Activated CD4-positive, CD25-positive, alpha-beta regulatory T cell treated with anti-CD3 and anti-CD28 coated beads, Interleukin-2, amount 50 U/mL, for 24 hours (primary cell): Measurements from ENCODE around the gene BPIFB2.

Experiments
- ATAC-seq, 2 donors: fragments of 150-1000 bp; cut with Tn5 transposase; one replicate each; pipeline ENCODE4 v1.10.0; 2021; ENCODE audit warnings: mild to moderate bottlenecking in 1 of 2, moderate library complexity in 1 of 2

Gene BPIFB2

DNA sequence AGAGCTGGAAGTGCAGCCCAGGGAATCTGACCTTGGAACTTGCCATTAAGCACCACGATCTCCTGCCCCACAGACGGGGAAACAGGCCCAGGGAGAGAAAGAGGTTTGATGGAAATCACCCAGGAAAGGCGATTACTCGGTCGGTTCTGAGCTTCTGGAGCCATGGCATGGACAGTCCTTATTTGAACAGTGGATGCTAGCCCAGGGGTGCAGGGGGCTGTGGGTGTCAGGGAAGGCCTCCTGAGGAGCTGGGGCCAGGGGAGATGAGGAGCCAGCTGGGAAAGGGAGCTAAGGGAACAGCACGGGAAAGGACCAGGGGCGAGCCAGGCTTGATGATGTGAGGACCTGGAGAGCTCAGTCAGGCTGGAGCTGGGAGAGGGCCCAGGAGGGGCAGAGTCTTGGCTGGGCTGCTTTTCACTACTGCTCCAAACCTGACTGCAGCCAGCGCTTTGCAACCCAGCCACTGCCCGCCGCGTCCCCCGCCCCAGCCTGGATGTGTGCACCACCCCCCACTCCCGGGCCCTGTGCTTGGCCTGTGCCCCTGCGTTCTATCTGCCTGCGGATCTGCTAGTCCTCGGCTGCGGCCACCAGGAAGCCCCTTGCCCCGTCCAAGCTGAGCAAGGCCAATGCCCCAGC is 21.1 kb upstream of the BPIFB2 start:
- no peak for ATAC-seq

DNA sequence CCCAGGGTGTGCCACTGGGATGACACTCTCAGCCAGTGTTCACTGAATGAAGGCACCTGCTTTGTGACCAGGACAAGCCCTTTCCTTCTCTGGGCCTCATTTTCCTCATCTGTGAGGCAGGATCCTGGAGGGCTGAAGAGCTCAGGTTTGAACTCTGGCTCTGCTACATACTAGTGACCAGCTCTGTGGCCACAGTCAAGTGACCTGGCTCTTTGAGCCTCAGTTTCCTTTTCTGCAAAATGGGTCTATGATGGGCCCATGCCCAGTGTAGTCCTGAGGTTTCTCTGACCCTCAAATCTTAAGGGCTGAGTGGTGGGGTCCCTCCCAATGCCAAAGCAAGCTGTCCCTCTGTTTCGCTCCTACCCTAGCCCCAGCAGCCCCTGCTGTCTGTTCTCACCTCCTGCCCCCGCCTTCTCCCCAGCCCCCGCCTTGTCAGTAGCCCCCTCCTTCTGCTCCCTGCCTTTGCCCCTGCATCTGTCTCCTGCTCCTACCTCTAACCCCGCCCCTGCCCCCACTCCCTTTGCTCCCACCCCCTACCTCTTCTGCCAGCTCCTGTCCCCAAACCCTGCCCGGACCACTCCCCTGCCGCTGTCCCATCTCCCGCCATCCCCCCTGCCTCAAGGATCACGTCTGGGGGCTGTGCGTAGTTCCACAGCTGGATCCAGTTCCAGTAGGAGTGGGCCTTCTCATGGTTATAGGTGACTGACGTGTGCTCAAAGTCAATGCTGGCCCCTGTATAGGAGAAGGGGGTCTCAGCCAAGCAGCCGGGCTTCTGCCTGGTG is 20.3 kb upstream of the BPIFB2 start:
- no peak for ATAC-seq

DNA sequence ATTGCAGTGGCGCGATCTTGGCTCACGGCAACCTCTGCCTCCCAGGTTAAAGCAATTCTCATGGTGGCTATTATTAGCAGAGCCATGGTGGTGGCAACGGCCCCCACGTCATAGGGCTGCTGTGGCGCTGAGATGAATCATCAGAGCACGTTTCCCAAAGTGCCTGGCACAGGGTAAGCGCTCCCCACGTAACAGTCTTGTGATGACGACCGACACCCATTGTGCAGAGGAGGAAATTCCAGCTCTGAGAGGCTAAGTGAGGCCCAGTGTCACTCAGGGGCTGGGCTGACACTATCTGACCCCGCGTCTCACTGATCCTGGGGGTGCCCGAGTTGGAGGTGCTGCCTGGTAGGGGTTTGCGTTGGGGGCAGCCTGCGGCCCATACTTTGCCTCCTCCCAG is 19.5 kb upstream of the BPIFB2 start:
- ATAC-seq: peak in 1 of 2 donors; percentile 43

DNA sequence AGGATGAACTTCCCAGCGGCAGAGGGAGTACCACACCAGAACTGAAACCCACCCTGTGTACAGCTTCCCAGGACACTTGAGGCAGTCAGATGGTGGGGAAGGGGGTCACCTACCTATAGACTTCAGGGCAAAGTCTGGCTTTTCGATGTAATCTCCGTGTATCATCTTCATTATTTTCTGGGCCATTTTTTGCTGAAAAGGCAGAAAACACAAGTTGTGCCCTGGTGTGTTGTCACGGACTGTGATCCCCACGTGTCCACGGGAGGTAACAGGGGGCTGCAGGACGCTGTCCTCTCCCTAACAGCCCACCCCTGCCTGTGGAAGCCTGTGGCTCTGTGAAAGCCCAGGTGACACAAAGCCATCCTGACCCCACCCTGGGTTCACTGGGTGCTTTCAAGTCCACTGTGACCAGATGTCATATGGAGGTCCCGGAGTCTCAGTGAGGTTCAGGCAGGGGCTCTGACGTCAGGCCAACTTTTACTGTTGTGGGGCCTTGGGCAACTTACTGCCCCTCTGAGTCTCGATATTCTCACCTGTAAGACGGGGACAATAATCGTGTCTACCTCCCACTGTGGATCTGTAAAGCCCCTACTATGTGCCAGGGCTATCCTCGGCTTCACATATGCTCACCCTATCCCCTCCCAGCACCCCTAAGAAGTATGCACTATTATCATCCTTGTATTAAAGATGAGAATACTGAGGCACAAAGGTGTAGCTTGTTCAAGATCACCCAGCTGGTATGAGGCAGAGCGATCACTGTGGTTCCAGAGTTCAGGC is 17.8 kb upstream of the BPIFB2 start:
- no peak for ATAC-seq

DNA sequence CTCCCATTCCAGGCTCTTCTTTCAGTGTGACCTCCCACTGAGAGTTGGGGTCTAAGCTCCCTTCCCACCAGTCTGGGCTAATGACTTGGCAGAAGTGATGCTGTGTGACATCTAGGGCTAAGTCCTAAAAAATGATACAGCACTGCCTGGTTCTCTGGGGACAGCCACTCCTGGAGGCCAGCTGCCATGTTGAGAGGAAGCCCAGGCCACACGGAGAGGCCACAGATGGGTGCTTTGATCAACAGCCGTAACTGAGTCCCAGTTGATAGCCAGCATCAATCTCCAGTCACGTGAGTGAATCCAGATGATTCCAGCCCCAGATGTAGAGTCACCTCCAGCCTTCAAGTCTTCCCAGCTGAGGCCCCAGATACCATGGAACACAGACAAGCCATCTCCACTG is 17.1 kb upstream of the BPIFB2 start:
- no peak for ATAC-seq

DNA sequence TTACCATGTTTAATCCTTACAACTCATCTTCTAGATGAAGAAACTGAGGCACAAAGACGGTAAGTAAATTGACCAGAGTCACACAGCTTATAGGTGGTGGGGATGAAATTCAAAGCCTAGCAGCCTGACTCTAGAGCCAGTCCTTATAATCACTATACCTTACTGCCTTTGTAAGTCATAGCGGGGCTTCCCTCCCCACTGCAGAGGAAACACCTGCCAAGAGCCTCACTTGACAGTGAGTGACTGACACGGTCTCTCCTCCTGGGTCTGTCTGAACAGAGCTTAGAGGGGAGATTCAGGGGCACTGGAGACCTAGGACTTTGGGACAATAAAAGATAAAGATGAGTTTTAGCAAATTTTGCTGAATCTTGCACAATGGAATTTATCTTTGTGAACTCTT is 16.1 kb upstream of the BPIFB2 start:
- ATAC-seq: no peak

DNA sequence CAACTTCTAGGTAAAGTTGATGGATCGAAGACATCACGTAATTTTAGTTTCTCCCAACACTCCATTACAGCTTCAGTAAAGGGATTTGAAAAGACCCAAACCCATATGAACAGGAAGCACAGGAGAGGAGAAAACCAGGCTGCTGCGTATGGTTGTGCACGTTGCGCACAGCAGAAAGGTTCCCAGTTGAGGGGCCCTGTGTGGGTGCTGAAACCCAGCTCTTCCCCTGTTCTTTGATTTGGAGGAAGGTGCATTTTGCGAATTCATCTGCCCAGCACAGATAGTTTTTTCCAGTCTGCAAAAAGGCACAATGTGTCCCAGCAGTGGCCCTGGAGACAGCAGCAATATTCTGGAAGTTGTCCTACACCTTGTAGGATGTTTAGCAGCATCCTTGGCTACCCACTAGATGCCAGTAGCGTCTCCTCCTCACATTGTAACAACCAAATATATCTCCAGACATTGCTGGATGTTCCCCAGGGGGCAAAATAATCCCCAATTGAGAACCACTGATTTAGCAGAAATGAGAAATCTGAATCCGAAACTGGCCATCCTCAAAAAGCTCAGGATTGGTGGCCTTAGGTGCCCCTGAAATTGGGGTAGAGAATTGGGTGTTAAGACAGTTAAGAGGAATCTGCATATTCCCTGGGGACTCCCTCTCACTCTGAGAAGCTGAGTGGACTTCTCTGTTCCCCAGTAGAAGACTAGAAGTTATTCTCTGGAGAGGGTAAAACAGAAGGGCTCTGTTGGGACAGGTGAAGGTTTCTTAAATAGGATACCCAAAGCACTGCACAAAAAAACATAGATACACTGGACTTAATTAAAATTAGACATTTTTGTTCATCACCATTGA is 15.5 kb upstream of the BPIFB2 start:
- ATAC-seq: no peak

DNA sequence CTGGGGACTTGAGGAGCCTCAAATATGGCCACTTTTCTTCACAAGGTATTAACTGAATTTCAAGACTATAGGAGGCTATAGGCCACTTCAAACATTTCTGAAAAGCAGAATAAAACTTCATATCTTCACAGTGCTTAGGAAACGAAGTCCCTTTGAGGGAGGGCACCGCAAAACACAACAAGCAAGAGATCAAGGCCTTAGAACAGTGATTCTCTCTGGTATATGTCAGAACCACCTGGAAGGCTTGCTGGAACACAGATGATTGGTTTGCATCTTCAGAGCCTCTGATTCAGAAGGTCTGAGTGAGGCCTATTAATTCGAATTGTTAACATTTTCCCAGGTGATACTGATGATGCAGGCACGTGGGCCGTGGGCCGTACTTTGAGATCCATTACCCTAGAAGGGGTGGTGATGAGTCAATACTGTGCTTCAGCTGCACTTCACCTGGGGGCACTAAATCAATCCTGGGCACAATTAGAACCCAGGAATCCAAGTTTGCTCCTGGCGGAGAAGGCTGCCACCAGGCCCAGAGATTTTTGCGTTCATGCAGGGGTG is 13.9 kb upstream of the BPIFB2 start:
- ATAC-seq: peak in 1 of 2 donors; percentile 41

DNA sequence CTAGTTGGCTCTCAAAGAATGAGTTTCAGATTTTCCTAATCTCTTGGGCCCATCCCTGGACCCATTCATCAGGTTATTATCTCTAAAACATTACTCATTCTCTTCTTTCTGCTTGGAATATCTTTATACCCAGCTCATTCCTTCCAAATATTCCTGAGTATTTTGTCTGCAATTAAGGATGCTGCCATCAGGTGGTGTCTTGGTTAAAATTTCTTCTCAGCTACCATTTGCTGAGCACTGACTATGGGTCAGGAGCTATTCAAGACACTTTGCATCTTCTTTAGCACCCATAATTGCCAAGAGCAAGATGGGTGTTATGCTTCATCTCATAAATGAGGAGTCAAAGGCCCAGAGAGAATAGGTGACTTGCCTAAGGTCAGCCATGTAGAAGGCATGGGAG is 11.7 kb upstream of the BPIFB2 start:
- no peak for ATAC-seq

DNA sequence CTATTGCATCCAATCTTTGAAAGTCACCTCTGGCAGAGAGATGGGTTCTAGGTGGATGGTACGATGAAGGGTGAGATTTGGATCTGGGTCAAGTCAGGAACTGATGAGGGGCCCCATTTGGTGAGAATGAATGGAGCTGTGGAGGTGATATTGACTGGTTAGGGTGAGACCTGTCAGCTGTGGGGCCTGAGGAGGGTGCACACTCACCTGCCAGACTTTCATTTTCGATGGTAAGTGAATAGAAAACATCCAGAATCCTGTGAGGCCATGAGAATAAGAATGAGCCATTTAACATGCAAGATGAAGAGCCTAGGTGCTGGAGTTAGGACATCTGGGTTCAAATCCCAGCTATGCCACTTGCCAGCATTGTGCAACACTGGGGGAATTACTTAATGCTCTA is 10.1 kb upstream of the BPIFB2 start:
- peak; percentile 46 to 53 for ATAC-seq

DNA sequence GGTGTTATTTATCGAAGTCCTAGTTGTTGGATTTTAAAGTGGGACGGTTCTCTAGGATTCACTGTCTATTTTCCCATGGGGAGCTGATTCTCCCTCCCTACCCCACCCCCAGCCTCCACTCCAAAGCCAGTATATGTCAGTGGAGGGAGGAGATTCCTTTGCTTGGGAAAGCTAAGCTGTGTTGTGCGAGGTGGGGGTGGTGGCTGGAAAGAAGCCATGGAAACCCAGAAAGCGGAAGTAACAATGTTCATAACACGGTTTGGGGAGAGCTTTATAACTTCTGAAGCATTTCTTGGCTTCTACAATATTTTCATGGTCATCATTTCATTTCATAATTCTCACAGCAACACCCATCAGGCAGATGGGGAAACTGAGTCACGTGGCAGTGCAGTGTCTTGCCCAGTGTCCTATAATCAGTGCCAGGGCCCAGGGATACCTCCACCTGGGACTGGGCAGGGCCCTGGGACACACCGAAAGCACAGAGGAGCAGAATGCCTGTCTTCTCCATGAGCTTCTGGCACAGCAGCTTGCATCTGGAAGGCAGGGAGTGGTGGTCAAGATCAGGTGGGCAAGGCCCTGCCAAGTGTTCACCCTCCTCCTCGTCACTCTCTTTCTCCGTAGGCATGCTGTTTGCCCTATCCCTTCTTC is 7.8 kb upstream of the BPIFB2 start:
- ATAC-seq: no peak

DNA sequence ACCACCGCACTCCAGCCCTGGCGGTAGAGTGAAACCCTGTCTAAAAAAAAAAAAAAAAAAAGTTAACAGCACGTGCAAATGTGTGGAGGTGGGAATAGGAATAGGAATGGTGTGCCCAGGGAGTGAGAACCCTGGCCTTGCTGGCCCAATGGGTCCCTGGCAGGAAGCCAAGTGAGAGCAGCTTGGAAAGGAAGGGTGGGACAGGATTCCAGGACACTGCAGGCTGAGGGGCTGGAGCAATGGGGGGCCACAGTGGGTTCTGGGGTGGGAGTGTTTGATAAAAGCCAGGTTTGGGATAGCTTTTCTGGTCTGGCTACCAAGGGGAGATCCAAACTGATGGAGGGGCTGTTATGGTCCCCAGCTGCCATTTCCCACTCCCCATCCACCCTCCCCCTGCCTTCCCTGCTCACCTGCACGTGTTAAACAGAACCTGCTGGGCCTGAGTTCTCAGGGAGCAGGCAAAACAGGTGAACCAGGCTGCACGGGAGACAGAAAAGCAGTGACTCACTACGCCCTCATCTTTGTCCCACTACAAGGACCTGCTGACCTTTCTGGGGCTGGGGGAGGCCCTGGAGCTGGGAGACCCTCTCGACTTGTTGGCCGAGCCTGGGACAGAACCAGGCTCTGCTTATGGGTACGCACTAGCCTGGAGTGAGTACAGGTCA is 6.6 kb upstream of the BPIFB2 start:
- no peak for ATAC-seq

DNA sequence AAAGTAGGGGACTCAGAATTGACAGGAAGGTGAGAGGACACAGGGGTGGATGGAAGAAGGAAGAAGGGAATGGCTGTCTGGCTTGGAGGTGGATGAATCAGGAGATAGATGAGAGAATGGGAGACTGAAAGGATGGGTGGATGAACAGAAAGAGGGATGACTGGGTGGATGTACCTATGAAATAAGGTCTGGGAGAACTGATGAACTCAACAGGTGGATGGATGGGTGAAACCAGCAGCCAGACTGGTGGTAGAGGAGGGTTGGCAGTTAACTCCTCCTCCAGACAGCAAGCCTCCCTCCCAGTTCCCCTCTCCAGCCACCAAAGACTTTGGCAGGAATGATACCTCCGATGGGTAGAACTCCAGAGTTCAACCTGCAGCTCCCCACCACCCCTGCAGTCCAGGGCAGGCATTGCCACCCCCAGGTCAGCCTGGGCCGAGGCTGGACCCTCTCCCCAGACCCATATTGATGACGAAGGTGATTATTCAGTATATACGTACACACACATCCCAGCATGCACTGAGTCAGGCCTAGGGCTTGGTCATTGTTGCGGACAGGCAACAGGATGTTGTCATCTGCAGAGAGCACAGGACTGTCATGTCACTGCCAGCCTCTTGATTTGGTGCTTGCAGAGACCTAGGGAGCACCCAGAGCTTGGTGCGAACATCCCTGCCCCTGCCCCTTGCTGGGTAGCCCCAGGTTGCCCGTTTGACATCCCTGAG is 5.3 kb upstream of the BPIFB2 start:
- no peak for ATAC-seq

DNA sequence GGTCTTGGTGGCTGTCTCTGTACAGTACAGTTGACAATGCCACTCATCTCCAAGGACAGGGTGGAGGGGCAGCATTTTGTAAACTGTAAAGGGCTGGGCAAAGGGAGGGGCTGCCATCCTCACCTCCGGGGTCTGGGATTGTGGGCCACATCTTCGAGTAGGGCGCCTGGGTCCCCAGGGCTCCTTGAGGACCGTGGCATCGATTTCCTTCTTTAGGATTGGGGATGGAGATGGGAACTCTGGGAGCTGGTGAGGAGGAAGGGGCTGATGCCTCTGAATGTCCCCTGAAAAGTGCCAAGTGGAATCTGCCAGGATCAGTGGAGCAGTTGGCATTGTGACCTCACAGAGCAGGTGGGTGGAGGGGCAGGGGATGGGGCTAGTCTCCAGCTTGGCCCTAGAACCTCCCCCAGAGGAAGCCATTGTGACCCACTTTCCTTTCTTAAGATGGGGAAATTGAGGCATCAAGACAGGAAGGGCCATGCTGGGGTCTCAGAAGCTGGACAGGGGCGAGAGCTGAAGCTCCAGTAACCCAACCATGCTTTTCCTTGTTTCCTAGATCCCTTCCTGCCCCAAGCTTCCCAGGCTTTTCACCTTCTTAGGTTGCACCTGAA is 3.3 kb upstream of the BPIFB2 start, which contains the start of gene SUN5:
Gene SUN5 (minus strand): TSS at position 293 of the 611 bp plus-strand sequence. CDS start 93 bp downstream, at position 200.
- no peak for ATAC-seq

DNA sequence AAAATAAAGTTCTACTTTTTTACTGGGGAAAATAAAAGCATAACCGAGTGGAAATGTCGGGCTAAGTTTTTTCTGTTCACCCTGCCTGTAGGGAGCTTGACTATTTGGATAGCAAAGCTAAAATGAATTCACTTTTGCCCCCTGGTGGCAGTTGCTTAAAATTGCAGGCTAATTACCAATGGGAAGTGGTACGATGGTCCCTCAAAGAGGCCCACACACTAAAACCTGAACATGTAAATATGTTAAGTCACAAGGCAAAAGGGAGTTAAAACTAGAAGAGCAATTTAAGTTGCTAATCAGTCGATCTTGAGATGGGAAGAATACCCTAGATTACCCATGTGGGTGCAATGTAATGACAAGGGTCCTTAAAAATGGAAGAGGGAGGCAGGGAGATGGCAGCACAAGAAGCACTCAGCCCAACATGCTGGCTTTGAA is 2.4 kb upstream of the BPIFB2 start:
- ATAC-seq: no peak

DNA sequence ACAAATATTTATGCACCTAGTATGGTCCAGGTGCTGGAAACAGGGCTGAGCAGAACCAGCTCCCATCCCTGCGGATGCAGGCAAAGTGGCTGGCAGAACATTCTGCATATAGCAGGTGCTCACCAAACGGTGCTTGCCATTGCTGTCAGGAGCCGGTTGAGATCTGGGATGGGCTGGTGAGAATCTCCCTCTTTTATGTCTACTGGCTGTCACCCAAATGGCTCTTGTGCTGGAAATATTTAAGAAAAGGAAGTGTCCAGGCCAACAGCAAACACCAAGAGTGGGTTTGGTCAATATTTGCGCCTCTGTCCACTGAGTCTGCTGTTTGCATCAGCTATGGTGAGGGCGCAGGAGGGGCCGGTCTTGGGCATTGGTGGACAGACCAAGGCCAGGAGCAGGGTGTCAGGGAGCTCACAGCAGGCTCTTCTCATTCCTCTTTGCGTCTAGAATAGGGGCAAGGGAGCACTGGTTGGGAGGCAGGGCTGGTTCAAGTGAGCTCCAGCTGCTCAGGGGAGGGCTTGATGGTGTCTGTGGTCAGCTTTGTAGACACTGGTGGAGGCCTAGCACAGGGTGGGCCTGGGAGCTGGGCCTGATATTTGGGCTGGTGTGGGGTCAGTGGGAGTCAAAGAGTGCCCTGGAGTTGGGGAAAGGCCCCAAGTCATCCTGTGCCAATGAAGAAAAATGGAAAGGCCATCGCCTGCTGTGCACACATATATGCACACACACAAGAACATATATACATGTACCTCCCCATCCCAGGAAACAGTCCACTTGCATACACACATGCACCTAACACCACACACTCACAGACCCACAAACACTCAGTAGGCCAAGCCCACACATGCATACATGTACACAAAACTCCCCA is 1.4 kb upstream of the BPIFB2 start:
- ATAC-seq: no peak

DNA sequence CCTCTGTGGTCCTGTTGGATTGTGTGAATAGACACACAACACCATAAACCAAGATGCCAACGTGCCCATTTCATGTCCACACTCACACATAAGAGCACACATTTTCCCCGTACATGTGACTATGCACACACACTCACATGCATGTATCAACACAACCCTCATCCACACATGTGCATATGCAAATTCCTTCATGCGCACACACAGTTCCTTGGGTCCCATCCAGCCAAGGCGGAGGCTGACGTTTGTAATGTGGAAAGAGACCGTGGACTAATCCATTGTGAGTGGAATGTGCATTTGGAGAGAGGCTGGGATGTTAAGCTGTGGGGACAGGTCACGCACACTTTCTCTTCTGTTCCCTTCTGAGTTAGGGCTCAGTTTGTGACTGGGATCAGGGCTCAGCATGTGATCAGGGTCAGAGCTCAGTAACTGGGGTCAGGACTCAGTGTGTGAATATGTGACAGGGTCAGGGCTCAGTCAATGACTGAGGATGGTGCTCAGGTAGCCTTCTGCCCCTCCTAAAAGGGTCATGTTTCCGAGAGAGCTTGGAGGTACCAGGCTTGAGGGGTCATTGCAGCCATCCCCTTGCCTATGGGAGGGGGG is 628 bp upstream of the BPIFB2 start:
- no peak for ATAC-seq
